Activated T-helper 1 cell treated with Interleukin-2 at 50 U/mL for 16 hours (primary cell): Measurements from ENCODE around the gene PKP4.
"Not testable (repeated sequence)": the region's sequence is repeated elsewhere in the genome, so short reads cannot be mapped to it uniquely, and the experiment has no call there.

Source experiments
- DNase-seq: peaks from one replicate; pipeline ENCODE4 v3.0.0-alpha.2; 2020; ENCODE audit warnings: low read depth

PKP4 gene

DNA sequence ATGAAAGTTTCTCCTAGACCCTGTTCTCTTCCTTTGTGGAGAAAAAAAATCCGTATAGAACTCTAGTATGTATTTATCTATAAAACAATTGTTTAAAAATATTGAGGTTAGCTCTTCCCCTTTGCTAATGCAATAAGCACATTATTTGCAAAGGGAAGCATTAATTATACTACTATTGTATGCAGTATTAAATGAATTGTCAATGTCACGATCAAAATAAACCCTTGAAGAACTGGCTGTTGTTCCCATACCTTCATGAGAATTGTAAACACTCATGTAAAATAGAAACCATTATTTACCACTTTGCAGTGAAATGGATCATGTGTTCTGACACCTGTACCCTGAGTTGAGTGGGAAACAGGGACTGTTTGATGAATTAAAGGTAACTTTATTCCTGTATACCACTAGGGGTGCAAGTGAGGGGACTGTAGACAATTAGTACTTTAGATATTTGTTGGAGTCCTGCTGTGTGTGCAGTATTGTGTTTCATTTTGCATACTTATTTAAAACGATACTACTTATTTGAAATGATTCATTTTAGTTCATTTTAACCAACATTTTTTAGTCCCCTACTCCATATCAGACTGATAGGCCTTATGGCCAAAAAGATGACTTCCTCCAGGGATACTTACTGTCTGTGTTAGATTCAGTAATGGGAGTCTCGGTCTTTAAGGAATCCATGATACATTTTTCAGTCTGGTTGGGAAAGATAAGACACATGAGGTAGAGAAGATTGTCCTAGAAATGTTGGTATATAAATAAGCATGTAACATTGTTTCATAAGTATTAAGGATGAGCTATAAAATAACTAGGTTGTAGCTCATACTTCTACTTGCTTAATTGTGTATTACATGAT is 7.9 kb downstream of the PKP4 start:
- DNase-seq = no peak

DNA sequence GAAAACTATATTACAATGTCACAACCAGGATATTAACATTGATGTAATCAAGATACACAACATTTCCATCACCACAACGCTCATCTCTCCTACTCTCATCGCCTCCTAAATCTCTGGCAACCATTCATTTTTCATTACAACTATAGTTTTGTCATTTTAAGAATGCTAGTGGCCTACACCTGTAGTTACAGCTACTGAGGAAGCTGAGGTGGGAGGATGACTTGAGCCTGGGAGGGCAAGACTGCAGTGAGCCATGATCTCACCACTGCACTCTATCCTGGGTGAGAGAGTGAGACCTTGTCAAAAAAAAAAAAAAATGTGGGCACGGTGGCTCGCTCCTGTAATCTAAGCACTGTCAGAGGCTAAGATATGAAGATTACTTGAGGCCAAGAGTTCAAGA is 10.5 kb downstream of the PKP4 start:
- DNase-seq = no peak

DNA sequence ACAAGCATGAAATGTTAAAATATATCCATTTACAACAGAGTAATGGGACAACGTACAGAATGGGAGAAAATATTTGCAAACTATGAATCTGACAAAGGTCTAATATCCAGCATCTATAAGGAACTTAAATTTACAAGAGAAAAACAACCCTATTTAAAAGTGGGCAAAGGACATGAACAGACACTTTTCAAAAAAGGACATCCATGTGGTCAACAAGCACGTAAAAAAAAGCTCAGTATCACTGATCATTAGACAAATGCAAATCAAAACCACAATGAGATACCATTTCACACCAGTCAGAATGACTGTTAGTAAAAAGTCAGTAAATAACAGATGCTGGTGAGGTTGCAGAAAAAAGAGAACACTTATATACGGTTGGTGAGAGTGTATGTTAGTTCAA is 16.1 kb downstream of the PKP4 start:
- not testable (repeated sequence) for DNase-seq

DNA sequence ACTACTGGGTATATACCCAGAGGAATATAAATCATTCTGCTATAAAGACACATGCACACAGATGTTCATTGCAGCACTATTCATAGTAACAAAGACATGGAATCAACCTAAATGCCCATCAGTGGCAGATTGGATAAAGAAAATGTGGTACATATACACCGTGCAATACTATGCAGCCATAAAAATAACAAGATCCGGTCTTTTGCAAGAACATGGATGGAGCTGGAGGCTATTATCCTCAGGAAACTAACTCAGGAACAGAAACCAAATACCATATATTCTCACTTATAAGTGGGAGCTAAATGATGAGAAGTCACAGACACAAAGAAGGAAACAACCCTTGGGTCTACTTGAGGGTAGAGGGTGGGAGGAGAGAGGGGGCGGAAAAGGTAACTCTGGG is 16.5 kb downstream of the PKP4 start:
- not testable (repeated sequence) for DNase-seq

DNA sequence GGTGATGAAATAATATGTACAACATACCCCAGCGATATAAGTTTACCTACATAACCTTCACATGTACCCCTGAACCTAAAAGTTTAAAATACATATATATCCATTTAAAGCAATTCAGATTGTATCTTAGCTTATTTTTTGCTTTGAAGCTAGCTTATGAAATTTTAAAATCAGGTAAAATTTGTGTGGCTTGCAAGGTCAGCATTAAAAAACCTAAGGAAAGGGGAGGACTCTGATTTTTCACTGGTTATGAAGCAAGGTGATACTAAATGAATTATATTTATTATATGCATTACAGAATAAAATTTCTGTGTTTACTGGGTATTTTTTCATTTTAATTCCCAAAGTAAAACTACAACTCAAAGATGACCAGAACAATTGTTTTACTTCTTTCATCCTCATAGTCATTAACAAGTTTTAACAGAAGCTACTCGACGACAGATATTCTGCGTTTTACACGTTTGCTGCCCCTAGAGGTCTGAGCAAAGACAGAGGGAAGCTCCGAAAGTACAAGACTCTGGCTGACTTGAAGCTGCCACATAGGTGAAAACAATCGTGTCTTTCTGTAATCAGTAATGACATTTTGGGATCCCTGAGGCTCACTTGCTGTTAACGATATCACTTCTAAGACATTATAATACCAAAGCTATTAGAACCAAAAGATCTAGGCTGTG is 17.1 kb downstream of the PKP4 start:
- DNase-seq = no peak

DNA sequence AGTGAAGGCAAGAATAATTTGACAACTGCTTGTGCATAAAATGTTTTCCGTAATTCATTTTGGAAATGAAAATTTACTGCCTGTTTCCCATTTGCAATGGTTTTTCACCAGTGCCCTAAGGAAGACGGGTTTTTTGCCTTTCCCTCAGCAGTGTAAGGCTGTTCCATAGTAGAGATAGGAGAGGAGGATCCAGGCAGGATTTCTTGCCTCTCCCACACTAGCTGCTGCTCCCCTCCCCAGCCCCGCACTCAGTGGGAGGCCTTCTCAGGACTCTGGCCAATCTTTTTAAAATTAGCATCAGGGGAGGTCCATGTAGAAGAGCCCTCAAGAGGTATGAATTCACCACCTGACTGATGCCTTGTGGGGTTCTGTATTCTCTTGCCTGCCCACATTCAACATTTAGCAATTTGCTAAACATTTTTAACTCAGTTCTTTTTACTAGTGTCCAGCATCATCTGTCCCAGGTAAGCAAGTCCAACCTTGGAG is 17.8 kb downstream of the PKP4 start:
- not testable (repeated sequence) for DNase-seq

DNA sequence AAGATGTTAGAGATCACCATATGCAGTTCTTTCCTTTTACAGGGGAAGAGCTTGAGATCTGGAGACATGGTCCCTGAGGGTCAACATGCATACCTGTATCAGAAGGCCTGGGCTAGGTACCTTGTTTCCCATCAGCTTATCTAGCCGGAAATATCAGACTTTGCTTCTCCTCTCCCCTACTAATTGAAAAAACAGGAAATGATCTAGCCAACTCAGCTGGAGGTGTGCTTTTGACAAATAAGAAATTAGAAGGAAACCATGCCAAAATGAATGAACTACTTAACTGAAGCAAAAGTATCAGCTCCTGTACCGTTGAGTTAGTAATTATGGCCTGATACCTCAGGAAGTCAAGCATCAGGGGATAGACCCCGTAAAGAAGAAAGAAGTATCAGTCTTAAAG is 20.4 kb downstream of the PKP4 start:
- no peak for DNase-seq

DNA sequence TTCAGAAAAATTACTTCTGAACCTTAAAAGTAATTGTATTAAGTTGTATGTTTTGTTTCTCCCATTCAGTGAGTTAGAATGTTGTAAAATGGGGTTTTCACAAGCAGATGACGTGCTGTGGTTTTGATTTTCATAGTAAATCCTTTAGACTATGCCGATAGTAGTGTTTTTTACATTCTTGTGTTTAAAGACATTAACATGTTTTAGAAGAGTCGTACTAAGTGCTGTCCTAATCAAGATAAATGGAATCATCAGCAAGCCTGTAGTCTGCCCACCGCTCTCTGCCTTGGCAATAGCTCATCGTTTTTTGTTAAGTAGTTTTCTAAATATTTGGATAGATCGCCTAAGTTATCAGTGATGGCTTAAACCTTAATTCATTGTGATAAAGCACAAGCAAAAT is 21.5 kb downstream of the PKP4 start:
- DNase-seq = no peak

DNA sequence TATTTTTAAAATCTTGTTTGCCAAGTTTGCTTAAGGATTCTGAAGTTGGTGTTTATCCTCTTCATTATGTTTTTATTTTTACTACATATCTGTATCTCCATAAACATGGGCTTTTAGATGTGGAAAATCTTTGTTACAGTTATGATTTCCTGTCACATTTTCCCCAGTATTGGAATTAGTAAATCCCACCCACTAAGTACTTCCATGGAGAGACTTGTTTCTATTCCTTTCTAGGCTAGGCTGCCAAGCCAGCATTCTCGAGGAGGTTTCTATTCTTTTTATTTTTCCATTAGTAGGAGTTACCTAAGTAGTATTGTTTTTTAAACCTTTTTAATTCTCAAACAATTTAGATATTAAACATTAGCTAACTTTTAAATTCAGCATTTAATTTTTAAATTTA is 22.1 kb downstream of the PKP4 start:
- no peak for DNase-seq

DNA sequence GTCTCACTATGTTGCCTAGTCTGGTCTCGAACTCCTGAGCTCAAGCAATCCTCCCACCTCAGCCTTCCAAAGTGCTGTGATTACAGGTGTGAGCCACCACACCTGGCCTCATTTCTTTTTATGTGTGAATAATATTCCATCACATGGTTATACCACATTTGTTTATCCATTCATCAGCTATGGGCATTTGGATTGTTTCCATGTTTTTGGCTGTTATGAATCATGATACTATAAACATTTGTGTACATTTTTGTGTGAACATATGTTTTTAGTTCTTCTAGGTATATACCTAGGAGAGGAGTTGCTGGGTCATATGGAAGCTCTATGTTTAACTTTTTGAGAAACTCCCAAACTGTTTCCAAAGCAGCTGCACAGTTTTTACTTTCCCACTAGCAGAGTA is 24.4 kb downstream of the PKP4 start:
- DNase-seq = no peak

DNA sequence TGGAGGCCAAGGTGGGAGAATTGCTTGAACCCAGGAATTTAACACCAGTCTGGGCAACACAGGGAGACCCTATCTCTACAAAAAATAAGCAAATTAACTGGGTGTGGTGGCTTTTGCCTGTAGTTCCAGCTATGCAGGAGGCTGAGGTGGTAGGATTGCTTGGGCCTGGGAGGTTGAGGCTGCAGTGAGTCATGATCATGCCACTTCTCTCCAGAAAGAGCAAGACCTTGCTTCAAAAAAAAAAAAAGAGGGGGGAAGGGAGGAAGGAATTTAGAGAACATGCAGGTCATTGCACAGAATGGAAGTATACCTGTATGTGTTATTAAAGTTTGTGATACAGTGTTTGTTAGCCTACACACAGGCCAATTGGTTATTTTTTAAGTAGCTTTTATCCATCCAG is 25.8 kb downstream of the PKP4 start:
- no peak for DNase-seq

DNA sequence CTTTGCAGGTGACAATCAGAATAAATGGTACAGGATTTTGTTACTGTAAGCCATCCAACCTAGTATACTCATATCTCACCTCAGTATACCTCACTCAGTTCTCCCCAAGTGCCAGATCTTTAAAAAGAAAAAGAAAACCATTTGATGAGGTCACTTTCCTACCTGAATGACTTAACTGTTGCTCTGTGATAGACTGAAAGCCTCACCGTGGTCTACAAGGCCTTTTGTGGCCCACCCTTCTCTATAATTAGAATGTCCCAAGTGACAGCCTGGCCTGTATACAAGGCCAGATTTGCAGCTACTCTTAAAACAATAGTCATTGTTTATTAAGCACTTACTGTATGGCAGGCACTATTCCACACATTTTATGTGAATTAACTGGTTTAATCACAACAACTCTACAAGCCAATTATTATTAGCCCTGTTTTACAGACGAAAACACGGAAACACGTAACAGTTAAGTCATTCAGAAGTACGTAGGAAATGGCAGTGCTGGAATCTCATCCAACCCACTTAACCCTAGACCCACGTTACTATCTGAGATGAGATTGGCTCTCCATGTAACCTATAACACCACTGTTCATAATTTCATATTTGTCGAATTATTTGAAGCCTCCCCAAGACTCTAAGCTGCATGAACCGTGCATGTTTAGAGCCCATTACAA is 28.3 kb downstream of the PKP4 start:
- no peak for DNase-seq

DNA sequence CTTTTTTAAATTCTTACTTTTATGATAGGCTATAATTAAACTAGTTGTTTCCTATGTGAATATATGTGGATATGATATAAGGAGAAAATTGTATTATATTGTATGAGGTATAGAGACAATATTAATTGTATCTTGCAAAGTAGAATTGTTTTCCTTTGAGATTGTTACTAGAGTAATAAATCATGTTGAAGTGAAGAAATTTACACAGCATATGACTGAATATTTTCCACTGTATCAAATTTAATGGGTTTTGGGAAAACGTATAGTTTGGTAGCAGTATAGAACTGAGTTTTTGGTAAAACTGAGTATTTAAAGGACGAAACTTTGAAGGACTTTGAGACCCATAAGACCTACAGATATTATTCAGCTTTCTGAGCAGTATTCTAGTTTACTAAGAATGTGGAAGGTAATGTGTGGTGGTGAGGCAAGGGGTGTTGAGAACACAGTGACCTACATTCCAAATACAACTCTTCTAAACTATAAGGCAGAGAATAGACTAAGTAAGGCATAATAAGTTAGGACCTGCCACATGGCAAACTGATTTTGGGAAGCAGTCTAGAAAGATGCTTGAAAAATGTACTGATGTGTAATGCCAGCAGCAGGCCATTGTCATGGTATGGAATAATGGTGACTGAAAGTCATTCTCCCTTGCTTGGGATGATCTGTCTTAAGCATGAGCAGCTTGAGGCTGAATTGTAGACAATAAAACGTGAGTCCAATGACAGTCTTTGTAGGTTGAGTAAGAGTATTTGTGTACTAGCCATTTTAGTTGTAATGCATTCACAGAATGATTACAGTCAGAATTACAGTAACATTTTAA is 29.6 kb downstream of the PKP4 start:
- DNase-seq = no peak

DNA sequence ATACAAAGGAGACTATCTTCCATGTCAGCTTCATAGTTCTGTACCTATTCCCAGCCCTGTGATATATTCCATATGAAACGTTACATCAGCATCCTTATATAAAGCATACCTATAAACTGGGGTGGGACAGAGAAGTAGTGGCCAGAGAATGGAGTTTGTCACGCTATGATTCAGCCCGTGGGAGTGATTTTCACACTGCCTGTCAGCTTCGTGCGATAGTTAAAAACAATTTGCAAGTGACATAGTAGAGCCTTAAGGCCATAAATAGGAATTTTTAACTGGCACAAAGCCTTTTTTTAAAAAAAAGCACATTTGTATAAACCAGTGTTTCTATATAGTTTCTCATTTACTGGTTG is 30.2 kb downstream of the PKP4 start:
- DNase-seq = no peak

DNA sequence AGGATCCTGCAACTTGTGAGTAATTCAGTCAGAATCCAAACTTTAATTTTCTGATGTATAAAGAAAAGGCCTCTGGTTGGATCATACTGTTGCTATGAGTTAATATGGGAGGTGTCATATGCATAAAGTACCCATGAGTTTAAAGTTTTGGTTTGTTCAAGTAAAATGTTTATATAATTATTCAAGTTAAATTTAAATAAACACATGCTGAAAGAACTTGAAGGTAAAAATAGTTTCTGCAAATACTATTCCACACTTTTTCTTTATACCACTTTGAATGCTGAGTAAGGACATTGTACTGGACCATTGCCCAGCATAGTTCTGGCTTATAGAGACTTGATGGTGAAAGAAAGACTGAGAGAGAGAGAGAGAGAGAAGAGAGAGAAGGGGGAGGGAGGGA is 30.7 kb downstream of the PKP4 start:
- DNase-seq = no peak

DNA sequence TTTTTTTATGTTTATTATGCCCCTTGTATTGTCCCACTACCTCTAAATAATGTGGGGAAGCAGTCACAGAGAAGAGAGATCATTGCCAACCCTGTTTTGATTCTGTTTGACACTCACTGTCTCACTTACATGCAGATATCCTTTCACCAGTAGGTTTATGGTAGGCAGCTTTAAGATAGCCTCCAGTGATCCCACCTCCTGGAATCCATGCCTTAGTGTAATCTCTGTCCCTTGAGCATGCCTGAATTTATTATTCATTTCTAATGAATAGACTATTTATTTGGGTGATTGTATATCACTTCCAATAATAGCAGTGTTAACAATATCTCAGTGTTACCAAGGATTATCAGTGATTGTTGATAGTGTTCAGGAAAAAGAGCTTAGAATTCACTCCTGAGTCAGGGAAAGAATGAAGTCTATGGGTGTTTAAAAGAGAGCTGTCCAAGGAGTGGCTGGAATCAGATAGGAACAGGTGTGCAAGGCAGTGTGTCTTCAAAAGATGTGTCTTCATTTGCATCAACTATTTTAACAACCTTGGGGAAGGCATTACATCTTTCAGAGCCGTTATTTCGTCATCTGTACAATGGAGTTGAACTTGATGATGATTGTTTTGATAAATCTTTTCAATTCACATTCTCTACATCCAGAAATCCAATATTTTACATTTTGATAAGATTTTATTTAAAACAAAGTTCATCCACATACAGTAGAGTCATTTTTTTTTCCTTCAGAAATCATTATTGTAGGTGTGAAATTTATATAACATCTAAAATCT is 31.9 kb downstream of the PKP4 start:
- DNase-seq = no peak

DNA sequence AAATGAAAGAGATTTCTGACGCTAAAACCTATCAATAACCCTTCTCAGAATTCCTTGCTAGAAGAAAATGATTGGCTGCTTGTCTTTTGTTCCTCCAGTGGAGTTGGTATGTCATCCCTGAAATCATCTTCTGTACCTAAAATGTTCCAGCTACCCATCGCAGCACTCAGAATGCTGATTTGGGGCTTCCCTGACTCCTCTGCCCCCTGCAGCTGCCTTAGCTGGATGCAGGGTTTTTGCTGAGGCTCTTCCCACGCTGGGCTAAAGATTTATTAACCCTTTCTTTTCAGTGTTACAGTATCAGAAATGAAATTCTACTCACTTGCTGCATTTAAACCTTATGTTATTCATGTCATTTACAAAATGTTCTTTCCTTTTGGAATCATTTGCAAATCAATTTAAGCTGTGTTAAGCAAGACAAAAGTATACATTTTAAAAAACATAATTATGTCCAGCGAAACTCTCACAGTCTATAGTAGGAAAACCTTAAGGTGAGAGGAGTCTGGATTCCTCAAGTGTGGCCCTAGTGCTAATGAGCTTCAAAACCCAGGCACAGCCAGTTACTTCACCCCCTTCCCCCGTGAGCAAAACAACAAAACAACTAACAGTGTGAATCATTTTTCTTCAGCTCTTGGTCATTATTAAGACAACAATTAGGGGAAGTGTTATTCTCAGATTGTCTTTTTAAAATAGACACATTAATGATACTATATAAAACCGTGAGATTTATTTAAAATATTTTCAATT is 32.8 kb downstream of the PKP4 start:
- DNase-seq = no peak

DNA sequence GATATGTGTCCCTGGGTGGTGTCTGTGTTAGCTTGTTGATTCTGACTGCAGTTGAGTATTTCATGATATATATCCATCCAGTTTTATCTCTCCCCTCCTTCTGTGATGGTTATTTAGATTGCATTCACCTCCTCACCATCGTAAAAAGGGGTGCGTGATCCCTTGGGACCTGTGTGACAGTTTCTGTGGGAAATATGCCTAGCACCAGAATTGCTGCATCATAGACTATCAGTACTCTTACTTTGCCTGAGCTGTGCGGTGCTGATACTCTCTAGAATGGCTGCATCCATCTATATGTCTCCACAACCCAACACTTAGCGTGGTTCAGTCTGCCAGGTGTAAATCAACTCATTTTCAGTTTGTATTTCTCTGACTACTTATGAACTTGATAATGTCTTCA is 34.3 kb downstream of the PKP4 start:
- no peak for DNase-seq

DNA sequence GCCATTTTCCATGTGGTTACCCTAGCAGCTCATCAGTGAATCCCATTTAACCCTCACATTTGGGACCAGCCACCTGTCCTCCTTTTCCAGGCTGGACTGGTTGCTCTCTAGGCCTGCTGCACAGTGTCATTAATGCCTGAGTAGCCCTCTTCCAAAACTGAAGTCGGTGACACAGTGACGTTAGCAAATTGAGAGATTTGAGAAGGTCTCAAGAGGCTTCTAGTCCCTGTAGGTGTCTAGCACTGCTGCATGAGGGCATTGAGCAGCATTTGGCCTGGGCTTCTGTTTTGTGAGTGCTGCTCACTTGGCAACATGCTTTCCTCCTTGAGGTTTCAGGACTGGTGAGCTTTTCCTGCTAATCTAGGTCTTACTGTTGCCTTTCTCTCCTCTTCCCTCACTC is 36.7 kb downstream of the PKP4 start:
- DNase-seq = no peak

DNA sequence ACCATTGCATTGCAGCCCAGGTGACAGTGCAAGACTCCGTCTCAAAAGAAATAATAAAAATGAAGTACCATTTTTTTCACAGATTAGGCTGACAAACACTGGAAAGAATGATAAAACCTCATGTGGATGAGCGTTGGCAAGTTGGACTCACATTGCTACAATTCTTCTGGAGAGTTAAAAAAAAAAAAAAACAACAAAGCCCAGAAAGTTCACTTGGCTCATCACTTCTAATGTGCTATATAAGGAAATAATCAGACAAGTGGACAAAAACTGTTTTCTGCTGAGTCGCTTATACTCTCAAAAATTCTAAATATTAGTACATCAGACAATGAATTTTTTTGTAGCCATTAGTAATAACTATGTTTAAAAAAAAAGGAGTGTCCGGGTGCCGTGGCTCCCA is 38.4 kb downstream of the PKP4 start:
- DNase-seq = no peak

DNA sequence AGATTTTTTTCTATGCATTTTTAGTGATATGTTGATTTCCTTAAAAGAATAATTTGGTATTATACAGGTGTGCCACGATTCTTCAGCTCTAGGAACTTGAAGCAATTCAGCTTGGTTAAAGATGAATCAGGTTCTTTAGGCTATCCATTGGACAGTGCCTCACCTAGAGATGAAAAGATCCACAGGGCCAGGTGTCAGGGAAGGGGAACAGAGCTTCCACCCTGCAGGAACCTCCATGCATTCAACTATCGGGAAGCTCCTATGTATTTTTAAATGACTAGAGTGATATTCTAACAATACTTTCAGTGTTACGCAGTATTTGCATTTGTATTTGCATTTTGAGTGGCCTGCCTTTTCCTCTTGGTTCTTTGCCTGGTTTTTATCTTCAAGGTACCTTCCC is 40.2 kb downstream of the PKP4 start:
- DNase-seq = no peak
